Lower leg skin (tissue), 3 donors: Measurements from ENCODE around the gene MARS1.

Source experiments
- CTCF ChIP-seq, 3 donors: fragments of 450-650 bp; IDR thresholded peaks; one replicate each; pipeline ENCODE4 v1.5.1; 2016; ENCODE audit warnings: antibody characterized with exemption in 3 of 3, mild to moderate bottlenecking in 3 of 3, moderate library complexity in 2 of 3
- POLR2A ChIP-seq, 2 donors: fragments of 450-650 bp; IDR thresholded peaks; one replicate each; pipeline ENCODE4 v1.6.1; 2016 to 2017; ENCODE audit warnings: antibody characterized with exemption in 2 of 2, mild to moderate bottlenecking in 1 of 2, moderate library complexity in 1 of 2

DNA sequence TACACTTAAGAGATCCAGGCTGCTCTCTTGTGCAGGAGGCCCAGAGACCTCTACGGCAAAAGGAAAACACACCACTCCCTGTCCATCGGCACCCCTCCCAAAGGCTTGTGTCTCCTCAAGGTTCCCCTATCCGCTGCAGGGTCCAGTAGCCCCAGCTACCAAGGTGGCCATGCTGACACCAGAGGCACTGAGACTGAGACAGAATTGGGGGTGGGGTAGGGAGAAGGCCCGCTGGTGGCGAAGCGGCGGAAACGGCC, 31.9 kb downstream of the MARS1 start:
- TF ChIP-seq CTCF (IDR thresholded peaks at IDR 0.05) (no peak), POLR2A (IDR thresholded peaks at IDR 0.05) (no peak)
